ENCODE data around the gene THSD4.

- TF ChIP-seq POLR2AphosphoS5 (IDR thresholded peaks at IDR 0.05; ENCODE audit: low read depth, low read length) (no peak), POLR2A (IDR thresholded peaks at IDR 0.05; ENCODE audit: low read depth, low read length) (no peak), TAF1 (IDR thresholded peaks at IDR 0.05; ENCODE audit: borderline replicate concordance, low read depth, low read length) (no peak)
Observed at GRCh38 chr15:71431343-71432336, 316.4 kb downstream of the THSD4 start.
